Mesothelial cell of epicardium (in vitro differentiated cells): Measurements from ENCODE around the gene FSTL3. TPM values are rescaled to one million over a fixed set of nuclear protein-coding genes. Genes with fewer than 3 reads are reported as not detected.

Experiments used
- DNase-seq, 2 experiments: peaks; one replicate each; pipeline ENCODE4 v3.0.0; 2021; ENCODE audit warnings: low spot score in 2 of 2; ENCODE audit not compliant: unreplicated experiment in 2 of 2
- H3K27ac Mint-ChIP-seq: 2 replicates; pipeline ENCODE4 v1.8.0; 2021; ENCODE audit warnings: mixed read lengths
- H3K27me3 Mint-ChIP-seq: 2 replicates; pipeline ENCODE4 v1.8.0; 2021; ENCODE audit warnings: low read depth, mixed read lengths
- H3K36me3 Mint-ChIP-seq: 2 replicates; pipeline ENCODE4 v1.8.0; 2021; ENCODE audit warnings: mixed read lengths
- H3K4me1 Mint-ChIP-seq: 2 replicates; pipeline ENCODE4 v1.8.0; 2021; ENCODE audit warnings: mixed read lengths
- H3K4me3 Mint-ChIP-seq: 2 replicates; pipeline ENCODE4 v1.8.0; 2021; ENCODE audit warnings: mild to moderate bottlenecking, moderate library complexity, mixed read lengths
- H3K9me3 Mint-ChIP-seq: 2 replicates; pipeline ENCODE4 v1.8.0; 2021; ENCODE audit warnings: mixed read lengths
- total RNA-seq: library from RNA; stranded (reverse); gene quantifications from 3 replicates; pipeline ENCODE4 v1.2.1, GENCODE V29; 2021
- TF ChIP-seq, protein P1 (sequence below): fragments of 200-600 bp; sonication (generic); IDR thresholded peaks from one replicate; pipeline ENCODE4 v1.5.0; 2021; ENCODE audit warnings: antibody characterized with exemption; ENCODE audit not compliant: unreplicated experiment

Gene FSTL3
- total RNA-seq, 1 donor from 2014 or later, result 64.6 TPM

DNA sequence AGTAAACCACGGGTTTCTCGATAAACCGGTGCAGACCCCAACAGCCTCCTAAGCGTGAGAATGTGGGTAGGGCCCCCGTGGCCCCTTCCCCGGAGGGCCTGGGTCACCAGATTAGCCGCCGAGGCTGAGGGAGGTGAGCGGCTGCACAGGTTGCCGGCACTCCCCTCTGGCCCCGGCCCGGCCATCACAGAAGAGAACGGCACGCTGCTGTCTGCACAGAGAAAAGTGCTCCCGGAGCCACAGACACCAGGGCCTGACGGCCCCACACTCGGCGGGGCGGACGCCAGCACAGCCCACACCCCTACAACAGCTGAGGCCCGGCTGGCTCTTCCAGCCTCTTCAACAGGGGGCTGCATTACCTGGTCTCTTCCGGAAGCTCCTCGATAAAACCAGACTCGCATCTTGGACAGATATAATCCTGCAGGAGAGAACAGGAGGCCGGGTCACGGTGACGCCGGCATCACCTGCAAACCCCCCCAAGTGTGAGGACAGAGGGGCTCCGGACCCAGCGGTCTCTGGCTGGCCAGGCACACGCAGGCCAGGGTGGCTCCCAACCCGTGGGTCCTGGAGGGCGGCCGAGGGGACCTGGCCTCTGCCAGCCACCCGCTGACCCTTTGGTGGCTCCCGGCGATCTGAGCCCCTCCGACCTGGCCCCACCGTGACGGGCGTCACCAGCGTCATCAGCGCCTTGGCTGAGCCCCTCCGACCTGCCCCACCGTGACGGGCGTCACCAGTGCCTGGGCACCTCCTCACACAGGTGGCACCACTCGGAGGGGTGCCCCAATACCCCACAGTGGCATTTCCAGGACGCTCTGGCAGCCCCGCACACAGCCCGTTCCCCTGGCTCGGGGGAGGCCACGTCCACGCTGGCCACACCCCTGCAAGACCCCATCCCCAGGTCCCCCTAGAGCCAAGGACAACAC, 23.5 kb upstream of the FSTL3 start:
- Mint-ChIP-seq H3K4me3 (no peak overlapping the region), H3K9me3 (no peaks in the 10 kb centered on the region), H3K27me3 (no peaks in the 10 kb centered on the region), H3K27ac (no peak overlapping the region), H3K36me3 (peaks cover 2% of the 10 kb centered on the region), H3K4me1 (no peaks in the 10 kb centered on the region)
- no peak for DNase-seq
- TF ChIP-seq, protein P1, sequence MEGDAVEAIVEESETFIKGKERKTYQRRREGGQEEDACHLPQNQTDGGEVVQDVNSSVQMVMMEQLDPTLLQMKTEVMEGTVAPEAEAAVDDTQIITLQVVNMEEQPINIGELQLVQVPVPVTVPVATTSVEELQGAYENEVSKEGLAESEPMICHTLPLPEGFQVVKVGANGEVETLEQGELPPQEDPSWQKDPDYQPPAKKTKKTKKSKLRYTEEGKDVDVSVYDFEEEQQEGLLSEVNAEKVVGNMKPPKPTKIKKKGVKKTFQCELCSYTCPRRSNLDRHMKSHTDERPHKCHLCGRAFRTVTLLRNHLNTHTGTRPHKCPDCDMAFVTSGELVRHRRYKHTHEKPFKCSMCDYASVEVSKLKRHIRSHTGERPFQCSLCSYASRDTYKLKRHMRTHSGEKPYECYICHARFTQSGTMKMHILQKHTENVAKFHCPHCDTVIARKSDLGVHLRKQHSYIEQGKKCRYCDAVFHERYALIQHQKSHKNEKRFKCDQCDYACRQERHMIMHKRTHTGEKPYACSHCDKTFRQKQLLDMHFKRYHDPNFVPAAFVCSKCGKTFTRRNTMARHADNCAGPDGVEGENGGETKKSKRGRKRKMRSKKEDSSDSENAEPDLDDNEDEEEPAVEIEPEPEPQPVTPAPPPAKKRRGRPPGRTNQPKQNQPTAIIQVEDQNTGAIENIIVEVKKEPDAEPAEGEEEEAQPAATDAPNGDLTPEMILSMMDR, result no peak

DNA sequence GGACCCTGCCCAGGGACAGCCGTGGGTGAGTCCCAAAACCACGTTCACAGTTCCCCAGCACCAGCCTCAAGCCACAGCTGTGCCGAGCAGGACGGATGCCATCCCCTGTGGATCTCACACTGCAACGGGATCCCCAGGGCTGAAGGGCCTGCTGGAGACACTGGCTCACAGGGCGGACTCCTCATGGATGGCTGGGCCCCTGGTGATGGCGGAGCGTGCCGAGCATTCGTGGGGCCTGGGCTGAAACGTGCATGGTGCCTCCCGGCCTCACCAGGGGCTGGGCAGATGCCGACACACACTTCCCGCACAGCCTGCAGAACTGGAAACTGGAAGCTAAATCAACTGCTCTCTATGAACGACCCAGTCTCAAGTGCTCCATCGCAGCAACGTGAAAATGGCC, 22.8 kb upstream of the FSTL3 start:
- no peaks in the 10 kb centered on the region for H3K4me1 Mint-ChIP-seq

GRCh38 chr19:655691-656090, 20.5 kb upstream of the FSTL3 start:
- Mint-ChIP-seq H3K27ac (no peak overlapping the region), H3K36me3 (no peaks in the 10 kb centered on the region), H3K9me3 (no peaks in the 10 kb centered on the region), H3K27me3 (no peaks in the 10 kb centered on the region), H3K4me1 (peaks cover 6% of the 10 kb centered on the region), H3K4me3 (no peak overlapping the region)
- DNase-seq, result no peak
- TF ChIP-seq, protein P1, result no peak

More for the DNA sequence above, 22.8 kb upstream of the FSTL3 start:
- no peaks in the 10 kb centered on the region for H3K36me3 Mint-ChIP-seq
- TF ChIP-seq, protein P1, result no peak
- no peaks in the 10 kb centered on the region for H3K27me3 Mint-ChIP-seq
- H3K9me3 Mint-ChIP-seq, result no peaks in the 10 kb centered on the region
- no peak overlapping the region for H3K4me3 Mint-ChIP-seq
- no peak overlapping the region for H3K27ac Mint-ChIP-seq
- DNase-seq, result no peak

- H3K9me3 Mint-ChIP-seq, result no peaks in the 10 kb centered on the region
- no peak overlapping the region for H3K4me3 Mint-ChIP-seq
- TF ChIP-seq, protein P1, result no peak
- H3K27ac Mint-ChIP-seq, result no peak overlapping the region
- H3K36me3 Mint-ChIP-seq, result no peaks in the 10 kb centered on the region
- peaks cover 18% of the 10 kb centered on the region for H3K4me1 Mint-ChIP-seq
- H3K27me3 Mint-ChIP-seq, result no peaks in the 10 kb centered on the region
- DNase-seq, result no peak
Measured at GRCh38 chr19:656751-657559, 19.2 kb upstream of the FSTL3 start.

GRCh38 chr19:657611-658010, 18.6 kb upstream of the FSTL3 start:
- Mint-ChIP-seq H3K36me3 (no peaks in the 10 kb centered on the region), H3K4me3 (no peak overlapping the region), H3K27ac (no peak overlapping the region), H3K4me1 (peaks cover 20% of the 10 kb centered on the region), H3K9me3 (no peaks in the 10 kb centered on the region), H3K27me3 (no peaks in the 10 kb centered on the region)
- TF ChIP-seq, protein P1, result no peak
- DNase-seq, result no peak
